ENCODE data around the gene GRAP. TPM values are rescaled to one million over a fixed set of nuclear protein-coding genes. Genes with fewer than 3 reads are reported as not detected.

Gene GRAP
- total and polyA plus RNA-seq, 2 donors (not counting 3 experiments of a cell fraction or from before 2014, with no cell fraction given) = 32.1 to 43.6 TPM

GRCh38 chr17:18988546-18989173 is 58.1 kb downstream of the GRAP start:
- no peak for DNase-seq (ENCODE audit: low read depth, low spot score)
- CTCF ChIA-PET = no interaction called here
- dilution Hi-C loops (cut with MboI; ENCODE audit: extremely low pct_ligation_motif_present, low sequenced_read_pairs) = no loop called here

More at GRCh38 chr17:18988546-18989173, 58.1 kb downstream of the GRAP start:
- intact Hi-C loops (cut with micrococcal nuclease) = no loop called here
- Histone ChIP-seq H3K79me2 (ENCODE audit: control insufficient read depth, insufficient read depth, low read length) (peaks cover 11% of the 10 kb centered on the region), H3K4me1 (ENCODE audit: control insufficient read depth, extremely low read depth, insufficient read depth, low read length) (no peaks in the 10 kb centered on the region), H3K36me3 (ENCODE audit: control insufficient read depth in 2 of 2, extremely low read depth in 1 of 2, insufficient read depth in 2 of 2, low read length in 2 of 2) (no peaks in the 10 kb centered on the region), H3K27ac (ENCODE audit: insufficient read depth, low read depth, low read length) (no peak overlapping the region), H3K4me2 (ENCODE audit: insufficient read depth, low read length) (no peak overlapping the region), H3K4me3 (replicated peaks in 1 of 3; ENCODE audit: insufficient read depth in 1 of 3, low read depth in 1 of 3, low read length in 3 of 3) (no peak overlapping the region), H4K20me1 (replicated peaks; ENCODE audit: control insufficient read depth, extremely low read depth, insufficient read depth, low read length) (no peaks in the 10 kb centered on the region), H3K9me1 (replicated peaks; ENCODE audit: control insufficient read depth, extremely low read depth, insufficient read depth, low read length) (no peaks in the 10 kb centered on the region), H3K9me3 (replicated peaks; ENCODE audit: control insufficient read depth, insufficient read depth, low read length) (no peaks in the 10 kb centered on the region), H3K9ac (replicated peaks; ENCODE audit: extremely low read depth, insufficient read depth, low read length) (no peak overlapping the region), H2AFZ (ENCODE audit: low read depth, low read length) (no peak overlapping the region), H3K27me3 (ENCODE audit: control insufficient read depth in 2 of 2, insufficient read depth in 2 of 2, low read length in 2 of 2) (no peaks in the 10 kb centered on the region)
- BruUV-seq (replicated peaks) = no TSS peak
- TF ChIP-seq, protein P1, sequence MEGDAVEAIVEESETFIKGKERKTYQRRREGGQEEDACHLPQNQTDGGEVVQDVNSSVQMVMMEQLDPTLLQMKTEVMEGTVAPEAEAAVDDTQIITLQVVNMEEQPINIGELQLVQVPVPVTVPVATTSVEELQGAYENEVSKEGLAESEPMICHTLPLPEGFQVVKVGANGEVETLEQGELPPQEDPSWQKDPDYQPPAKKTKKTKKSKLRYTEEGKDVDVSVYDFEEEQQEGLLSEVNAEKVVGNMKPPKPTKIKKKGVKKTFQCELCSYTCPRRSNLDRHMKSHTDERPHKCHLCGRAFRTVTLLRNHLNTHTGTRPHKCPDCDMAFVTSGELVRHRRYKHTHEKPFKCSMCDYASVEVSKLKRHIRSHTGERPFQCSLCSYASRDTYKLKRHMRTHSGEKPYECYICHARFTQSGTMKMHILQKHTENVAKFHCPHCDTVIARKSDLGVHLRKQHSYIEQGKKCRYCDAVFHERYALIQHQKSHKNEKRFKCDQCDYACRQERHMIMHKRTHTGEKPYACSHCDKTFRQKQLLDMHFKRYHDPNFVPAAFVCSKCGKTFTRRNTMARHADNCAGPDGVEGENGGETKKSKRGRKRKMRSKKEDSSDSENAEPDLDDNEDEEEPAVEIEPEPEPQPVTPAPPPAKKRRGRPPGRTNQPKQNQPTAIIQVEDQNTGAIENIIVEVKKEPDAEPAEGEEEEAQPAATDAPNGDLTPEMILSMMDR (IDR thresholded peaks at IDR 0.05; ENCODE audit: extremely low read depth in 1 of 2, insufficient read depth in 1 of 2, low read depth in 1 of 2, low read length in 2 of 2) = no peak
- TF ChIP-seq POLR2AphosphoS5 (IDR thresholded peaks at IDR 0.05; ENCODE audit: insufficient read depth, low read depth, low read length) (no peak), MYC (IDR thresholded peaks at IDR 0.05; ENCODE audit: low read depth, low read length) (no peak), EZH2 (IDR thresholded peaks at IDR 0.05; ENCODE audit: borderline replicate concordance, low read depth, low read length, severe bottlenecking) (no peak), FOS (IDR thresholded peaks at IDR 0.05; ENCODE audit: borderline replicate concordance, insufficient read depth, low read length) (no peak), MAX (IDR thresholded peaks at IDR 0.05; ENCODE audit: insufficient read depth, insufficient read length) (no peak), JUN (IDR thresholded peaks at IDR 0.05; ENCODE audit: borderline replicate concordance, insufficient read depth, insufficient read length, low read depth) (no peak), POLR2A (IDR thresholded peaks at IDR 0.05; ENCODE audit: low read depth, low read length) (no peak), GATA2 (IDR thresholded peaks at IDR 0.05; ENCODE audit: insufficient read depth, insufficient read length, low read depth, low read length) (no peak)
- POLR2A ChIA-PET = no interaction called here
- FAIRE-seq = no peak
